Measurements from ENCODE around the gene AVEN.
A peak's percentile ranks its signal among the peaks of the same experiment; 100 is the strongest.
"Not testable (repeated sequence)": the region's sequence is repeated elsewhere in the genome, so short reads cannot be mapped to it uniquely, and the experiment has no call there.

Gene AVEN, protein sequence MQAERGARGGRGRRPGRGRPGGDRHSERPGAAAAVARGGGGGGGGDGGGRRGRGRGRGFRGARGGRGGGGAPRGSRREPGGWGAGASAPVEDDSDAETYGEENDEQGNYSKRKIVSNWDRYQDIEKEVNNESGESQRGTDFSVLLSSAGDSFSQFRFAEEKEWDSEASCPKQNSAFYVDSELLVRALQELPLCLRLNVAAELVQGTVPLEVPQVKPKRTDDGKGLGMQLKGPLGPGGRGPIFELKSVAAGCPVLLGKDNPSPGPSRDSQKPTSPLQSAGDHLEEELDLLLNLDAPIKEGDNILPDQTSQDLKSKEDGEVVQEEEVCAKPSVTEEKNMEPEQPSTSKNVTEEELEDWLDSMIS

DNA sequence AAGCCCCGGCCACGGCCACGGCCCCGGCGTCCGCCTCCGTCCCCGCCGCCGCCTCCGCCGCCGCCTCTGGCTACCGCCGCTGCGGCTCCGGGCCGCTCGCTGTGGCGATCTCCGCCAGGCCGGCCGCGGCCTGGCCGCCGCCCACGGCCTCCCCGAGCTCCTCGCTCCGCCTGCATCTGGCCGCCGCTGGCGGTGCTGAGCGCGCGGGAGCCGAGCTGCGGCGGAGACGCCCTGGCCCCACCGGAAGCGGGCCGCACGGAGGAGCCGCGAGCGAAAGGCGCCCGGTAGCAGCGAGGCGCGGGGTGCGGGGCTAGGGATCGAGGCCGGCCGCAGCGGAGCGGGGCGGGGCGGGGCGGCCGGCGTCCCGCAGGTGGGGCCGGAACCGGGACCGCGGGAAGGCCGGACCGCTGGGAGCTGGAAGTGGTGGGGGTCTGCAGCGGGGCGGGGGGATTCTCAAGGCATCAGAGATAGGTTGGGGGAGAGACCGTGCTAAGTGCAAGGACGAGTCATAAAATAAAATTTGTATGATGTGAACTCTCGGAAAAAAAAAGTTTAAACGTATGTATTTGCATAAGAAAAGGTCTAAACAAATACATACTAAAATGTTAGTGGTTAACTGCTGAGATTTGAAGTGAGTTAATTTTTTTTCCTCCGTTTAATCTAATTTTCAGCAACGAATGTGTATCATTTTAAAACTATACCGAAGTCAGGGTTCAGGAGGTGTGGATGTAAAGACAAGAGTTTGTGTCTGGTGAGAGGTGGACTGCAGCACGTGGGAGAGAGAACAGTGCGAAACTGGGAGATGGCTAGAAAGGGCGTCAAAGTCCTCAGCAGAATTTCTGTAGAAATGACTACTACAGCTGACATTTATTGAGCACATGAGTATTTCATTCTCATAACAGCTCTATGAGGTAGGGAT lies at the start of gene AVEN:
TSS of gene AVEN (minus strand) at position 334 of the 919 bp plus-strand sequence. CDS start at position 176, 158 bp downstream.
- DNase-seq (ENCODE audit: low read depth): peak; percentile 67

DNA sequence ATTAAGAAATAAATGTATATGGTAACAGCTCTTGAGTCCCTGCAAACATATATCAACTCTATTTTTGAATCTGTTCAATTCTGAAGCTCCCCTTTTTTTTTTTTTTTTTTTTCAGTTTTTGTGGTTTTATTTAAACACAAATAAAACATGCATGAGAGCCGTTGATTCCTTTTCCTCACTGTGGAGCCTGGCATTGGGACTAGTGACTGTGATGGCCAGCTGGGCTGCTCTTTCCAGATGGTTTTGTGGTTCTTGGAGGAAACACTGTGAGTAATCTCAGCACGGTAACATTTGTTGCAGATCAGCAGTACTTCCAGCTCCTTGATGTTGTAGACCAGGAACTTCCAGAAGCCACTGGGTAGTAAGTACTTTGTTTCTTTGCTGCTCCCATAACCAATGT lies 46.7 kb upstream of the AVEN start:
- DNase-seq (ENCODE audit: low read depth): peak; percentile 43

DNA sequence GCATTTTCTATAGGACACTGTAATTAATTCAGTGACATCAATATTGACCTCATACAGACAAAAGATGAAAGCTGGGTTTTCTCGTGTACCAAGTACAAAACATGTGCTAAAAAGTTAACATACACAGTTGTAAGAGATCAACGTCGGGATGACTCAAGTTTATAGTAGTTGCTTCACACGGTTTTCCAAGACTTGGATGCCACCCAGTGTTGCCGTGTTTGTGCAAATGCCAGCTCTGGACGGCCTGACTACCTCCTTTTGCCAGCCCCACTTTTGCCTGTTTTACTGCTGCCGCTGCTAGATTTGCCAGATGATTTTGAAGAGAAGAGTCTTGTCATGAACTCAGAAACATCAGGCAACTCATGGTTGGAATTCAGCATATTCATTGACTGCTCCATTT lies 45.1 kb upstream of the AVEN start:
- peak; percentile 81 for DNase-seq (ENCODE audit: low read depth)

DNA sequence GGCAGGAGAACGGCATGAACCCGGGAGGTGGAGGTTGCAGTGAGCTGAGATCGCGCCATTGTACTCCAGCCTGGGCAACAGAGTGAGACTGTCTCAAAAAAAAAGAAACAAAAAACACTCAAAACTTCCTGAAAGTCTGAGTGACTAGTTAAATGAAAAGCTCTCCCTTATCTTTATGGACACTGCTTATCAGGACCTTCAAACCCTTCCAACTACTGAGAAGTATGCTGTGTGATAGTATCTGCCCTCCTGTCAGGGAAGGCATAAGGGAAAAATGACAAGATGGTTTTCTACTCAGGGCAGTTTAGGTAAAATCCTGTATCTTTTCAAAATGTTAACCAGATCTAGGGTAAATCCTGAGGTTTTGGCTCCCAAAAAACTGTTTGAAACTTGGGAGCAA lies 40.9 kb upstream of the AVEN start:
- DNase-seq (ENCODE audit: low read depth): no peak

DNA sequence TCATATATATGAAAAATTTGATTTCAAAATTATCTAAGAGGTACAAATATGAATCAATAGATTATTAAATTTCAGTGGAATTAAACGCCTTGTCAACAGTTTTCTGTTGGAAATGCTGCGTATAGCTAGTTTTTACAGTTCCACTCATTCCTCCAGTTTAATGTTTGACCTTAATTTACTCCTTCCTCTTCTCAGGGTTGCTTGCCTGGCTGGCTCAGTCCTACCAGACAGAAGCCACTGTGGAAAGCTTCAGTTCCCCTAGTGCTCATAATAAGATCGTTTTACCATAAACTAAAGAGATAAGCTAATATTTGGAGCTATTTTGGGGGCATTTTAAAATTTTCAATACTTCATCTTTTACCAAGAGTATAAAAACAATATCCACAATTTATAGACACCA lies 39.9 kb upstream of the AVEN start:
- DNase-seq (ENCODE audit: low read depth): no peak

DNA sequence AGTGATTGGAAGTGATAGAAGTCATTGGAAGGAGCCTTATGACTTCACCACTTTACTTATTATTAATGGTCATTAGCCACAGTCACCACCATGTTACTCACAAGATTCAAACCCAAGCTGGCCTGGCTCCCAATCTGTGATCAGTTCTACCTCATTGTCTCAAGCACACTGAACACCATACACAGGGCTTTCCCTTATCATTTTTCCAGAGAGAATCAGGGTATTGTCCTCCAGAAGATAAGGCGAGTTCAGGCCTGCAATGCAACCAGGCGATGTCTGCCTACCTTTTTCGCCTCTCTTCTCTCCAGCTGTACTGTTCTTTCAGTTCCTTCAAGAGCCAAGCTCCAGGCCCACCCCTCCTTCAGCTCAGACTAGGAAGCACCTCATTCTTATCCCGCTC lies 37.8 kb upstream of the AVEN start:
- no peak for DNase-seq (ENCODE audit: low read depth)

DNA sequence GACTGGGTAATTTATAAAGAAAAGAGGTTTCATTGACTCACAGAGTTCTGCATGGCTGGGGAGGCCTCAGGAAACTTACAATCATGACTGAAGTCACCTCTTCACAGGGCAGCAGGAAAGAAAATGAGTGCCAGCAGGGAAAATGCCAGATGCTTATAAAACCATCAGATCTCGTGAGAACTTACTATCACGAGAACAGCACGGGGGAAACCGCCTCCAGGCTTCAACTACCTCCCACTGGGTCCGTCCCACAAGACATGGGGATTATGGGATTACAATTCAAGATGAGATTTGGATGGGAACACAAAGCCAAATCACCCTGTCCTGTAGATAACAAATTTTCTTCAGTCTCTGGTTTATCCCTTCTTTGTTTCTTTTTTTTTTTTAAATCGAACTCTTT lies 31.0 kb upstream of the AVEN start:
- DNase-seq (ENCODE audit: low read depth): no peak

DNA sequence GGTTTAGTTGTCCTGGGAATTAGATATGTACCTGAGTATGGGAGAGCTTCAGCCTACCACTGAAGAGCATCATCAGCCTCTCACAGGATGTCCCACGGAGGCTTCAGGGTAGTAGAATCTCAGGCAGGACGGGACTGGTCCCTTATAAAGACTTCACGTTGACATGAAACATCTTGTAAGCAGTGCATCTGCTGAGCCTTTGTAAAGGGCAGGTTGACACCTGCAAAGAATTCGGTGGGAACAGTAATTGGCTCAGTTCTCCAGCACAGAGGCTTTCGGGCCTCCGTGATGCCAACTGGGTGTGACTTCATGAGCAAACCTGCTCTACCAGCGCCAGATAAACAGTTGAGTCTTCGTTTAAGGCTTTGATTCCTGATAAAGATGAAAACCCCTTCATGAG lies 26.9 kb upstream of the AVEN start:
- no peak for DNase-seq (ENCODE audit: low read depth)

DNA sequence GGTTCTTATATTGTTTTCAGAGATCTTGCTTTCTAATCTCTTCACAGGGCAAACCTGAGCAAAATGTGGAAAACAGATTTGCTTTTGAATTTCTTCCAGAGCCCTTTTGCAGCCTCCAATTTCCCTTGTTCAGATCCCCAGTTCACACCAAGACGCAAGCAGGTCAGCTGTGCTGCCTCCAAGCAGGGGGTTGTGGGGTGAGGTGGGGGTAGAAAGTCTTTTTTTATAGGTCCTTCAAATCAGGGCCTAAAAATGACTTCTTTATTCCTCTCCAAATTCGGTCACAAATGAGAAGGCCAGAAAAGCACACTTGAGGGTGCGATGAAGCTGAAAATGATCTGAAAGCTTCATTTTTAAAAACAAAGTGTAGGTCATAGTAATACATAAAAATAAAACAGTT lies 26.3 kb upstream of the AVEN start:
- no peak for DNase-seq (ENCODE audit: low read depth)

DNA sequence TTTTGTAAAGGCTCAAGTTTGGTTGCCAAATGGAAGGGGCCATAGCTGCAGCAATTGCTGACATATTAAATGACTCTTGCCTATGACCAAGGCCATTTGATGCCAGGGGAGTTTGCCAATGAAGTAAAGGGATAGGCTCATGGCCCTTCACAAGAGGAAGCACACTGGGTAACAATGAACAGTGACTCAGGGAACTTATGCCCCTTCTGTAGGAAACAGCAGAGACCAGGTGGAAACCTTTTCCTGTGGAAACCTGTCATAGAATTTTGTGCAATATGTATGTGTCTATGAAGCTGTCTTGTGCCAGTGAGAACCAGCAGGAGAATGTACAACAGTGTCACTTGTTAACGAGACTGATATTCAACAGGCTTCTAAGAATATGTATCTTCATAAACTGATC lies 25.4 kb upstream of the AVEN start:
- no peak for DNase-seq (ENCODE audit: low read depth)

DNA sequence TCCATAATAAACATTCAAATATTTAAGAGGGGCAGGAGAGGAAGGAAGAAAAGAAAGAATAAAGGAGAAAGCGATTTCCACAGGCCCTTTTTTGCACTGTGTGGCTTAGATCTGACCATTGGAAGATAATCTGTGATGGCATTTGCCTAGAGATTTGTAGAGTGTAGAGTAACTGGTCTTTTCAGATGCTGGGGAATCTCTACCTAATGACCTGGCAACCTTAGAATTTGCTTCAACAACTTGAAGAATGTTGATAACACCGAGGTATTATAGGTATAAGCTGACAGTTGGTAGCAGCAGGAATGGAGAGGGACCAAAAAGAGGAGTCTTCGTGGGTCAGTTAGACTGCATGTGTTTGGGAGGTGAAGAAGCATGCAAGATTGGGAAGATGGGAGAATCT lies 20.9 kb upstream of the AVEN start:
- no peak for DNase-seq (ENCODE audit: low read depth)

DNA sequence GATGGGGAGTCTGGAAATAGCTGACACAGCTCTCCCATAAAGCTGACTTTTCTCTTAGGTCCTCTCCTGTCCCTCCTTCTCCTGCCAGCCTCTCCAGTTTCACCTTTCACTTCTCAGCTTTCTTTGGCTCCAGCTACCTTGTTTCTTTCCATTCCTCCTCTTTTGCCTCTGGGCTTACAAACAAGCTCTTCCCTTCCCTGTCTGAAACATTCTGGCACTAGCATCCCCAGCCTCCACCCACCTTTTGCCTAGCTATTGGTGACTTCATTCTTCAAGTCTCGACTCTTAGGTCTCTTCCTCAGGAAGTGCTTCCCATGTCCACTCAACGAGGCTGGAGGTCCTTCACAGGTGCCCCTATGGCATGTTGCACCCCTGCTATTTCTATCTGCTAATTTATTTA lies 20.5 kb upstream of the AVEN start:
- DNase-seq (ENCODE audit: low read depth): no peak

DNA sequence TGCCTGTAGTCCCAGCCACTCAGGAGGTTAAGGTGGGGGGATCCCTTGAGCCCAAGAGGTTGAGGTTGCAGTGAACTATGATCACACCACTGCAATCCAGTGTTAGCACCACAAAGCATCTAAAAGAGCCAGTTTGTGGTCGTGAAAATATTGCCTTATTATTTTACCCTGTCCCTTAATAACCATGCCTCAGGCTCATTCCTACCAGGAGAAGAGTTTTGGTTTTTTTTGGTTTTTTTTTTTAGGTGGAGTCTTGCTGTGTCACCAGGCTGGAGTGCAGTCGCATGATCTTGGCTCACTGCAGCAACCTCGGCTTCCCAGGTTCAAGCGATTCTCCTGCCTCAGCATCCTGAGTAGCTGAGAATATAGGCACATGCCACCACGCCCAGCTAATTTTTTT lies 17.9 kb upstream of the AVEN start:
- peak; percentile 82 for DNase-seq (ENCODE audit: low read depth)

DNA sequence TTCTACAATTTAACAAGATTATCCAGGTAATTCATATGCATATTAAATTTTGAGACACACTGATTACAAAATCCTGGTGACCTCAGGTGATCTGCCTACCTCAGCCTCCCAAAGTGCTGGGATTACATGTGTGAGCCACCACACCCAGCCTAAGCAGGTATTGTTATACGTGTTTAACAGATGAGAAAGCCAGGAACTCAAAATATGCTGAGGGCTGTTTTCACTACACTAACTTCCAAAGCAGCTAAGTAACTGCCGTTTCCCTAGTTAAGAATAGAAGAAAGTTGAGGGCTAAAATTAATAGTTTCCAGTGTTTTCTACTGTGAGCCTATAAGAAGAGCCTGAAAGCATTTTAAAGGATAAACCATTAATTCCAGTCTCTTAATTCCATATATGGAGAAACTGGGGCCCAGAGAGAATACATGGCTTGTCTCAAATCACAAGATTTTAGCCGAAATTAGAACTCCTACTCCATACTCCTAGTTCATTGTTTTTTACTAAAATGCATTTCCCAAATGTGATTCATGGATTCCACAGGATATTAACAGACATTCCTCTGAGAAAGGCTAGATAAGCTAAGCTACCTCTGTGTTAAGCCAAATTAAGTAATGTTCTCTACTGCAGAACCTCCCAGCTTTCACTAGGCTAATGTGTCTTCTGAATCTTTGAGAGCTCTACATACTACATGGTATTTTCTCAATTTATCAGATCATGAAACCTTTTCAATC lies 17.0 kb upstream of the AVEN start:
- peak; percentile 94 for DNase-seq (ENCODE audit: low read depth)

DNA sequence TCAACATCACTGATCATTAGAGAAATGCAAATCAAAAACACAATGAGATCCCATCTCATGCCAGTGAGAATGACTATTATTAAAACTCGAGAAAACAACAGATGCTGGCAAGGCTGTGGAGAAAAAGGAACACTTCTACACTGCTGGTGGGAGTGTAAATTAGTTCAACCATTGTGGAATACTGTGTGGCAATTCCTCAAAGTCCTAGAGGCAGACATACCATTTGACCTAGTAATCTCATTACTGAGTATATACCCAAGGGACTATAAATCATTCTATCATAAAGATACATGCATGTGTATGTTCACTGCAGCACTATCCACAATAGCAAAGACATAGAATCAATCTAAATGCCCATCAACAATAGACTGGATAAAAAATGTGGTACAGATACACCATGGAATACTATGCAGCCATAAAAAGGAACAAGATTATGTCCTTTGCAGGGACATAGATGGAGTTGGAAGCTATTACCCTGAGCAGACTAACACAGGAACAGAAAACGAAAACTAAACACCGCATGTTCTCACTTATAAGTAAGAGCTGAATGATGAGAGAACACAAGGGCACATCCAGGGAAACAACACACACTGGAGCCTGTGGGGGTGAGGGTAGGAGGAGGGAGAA lies 15.2 kb upstream of the AVEN start:
- no peak for DNase-seq (ENCODE audit: low read depth)

DNA sequence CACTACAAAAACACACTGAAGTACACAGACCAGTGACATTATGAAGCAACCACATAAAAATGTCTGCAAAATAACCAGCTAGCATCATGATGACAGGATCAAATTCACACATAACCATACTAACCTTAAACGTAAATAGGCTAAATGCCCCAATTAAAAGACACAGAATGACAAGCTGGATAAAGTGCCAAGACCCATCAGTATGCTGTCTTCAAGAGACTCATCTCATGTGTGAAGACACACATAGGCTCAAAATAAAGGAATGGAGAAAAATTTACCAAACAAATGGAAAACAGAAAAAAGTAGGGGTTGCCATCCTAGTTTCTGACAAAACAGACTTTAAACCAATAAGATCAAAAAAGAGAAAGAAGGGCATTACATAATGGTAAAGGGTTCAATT lies 11.4 kb upstream of the AVEN start:
- DNase-seq (ENCODE audit: low read depth): not testable (repeated sequence)

DNA sequence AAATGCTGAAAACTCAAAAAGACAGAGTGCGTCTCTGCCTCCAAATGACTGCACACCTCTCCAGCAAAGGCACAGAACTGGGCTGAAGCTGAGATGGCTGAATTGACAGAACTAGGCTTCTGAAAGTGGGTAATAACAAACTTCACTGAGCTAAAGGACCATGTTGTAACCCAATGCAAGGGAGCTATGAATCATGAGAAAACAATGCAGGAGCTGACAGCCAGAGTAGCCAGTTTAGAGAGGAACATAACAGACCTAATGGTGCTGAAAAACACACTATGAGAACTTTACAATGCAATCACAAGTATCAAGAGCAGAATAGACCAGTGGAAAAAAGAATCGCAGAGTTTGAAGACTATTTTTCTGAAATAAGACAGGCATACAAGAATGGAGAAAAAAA lies 10.1 kb upstream of the AVEN start:
- DNase-seq (ENCODE audit: low read depth): peak; percentile 85

DNA sequence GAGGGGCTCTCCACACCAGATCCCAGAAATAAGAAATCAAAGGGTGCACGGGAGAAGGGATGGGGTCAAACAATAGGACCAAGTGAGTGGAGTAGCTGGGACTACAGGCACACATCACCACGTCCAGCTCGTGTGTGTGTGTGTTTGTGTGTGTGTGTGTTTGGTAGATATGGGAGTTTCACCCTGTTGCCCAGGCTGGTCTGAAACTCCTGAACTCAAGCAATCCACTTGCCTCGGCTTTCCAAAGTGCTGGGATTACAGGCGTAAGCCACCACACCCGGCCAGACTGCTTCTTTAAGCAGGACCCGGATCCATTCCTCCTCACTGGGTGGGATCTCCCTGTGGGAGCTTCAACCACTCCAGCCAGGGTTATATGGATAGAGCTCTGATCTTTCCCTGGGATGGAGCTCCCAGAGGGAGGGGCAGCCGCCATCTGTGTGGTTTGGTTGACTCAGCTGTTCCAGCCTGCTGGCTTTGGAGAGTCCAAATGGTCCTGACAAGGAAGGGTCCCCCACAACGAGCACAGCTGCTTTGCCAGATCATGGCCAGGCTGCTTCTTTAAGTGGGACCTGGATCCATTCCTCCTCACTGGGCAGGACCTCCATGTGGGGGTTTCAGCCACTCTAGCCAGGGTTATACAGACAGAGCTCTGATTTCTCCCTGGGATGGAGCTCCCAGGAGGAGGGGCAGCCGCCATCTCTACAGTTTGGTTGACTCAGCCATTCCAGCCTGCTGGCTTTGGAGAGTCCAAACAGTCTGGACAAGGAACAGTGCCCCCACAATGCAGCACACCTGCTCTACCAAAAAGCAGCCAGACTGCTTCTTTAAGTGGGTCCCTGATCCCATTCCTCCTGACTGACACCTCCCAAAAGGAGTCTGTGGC lies 9.1 kb upstream of the AVEN start:
- peak; percentile 30 for DNase-seq (ENCODE audit: low read depth)

DNA sequence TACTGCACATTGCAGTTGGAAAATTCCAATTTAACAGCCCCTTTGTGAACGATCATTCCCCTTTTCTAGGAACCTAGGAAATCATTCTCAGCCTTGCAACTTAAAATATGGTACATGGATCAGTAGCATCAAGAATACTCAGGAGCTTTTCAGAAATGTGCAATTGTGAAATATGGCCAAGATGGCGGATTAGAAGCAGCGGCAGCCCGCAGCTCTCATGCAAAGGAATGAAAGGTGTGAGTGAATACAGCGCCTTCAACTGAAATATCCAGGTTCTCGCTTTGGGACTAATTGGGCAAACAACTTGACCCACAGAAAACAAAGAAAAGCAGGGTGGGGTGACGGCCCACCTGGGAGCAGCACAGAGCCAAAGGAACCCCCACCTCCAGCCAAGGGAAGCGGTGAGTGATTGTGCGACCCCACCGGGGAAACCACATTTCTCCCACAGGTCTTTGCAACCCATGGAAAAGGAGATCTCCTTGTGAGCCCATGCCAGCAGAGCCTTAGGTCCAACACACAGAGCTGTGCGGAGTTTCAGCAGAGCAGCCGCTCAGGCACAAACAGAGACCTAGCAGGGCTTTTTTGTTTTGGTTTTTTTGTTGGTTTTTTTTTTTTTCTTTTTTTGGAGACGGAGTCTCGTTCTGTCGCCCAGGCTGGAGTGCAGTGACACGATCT lies 7.6 kb upstream of the AVEN start:
- DNase-seq (ENCODE audit: low read depth): no peak

DNA sequence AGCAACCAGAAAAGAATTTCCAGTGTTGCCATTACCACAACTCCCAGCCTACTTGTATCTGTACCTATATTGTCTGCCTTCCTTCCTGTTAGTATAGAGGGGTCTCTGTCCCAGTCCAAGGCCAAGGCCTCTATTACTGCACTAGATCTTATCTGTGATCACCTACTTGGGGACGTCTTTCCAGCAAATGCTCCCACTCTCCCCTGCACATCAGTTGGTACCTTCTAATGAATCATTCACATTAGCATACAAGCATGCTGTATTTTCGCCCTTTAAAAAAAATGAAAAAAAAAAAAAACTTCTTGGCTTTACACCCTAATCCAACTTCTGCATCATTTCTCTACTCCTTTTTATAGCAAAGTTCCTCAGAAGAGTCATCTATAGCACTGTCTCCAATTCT lies 4.8 kb upstream of the AVEN start:
- no peak for DNase-seq (ENCODE audit: low read depth)

DNA sequence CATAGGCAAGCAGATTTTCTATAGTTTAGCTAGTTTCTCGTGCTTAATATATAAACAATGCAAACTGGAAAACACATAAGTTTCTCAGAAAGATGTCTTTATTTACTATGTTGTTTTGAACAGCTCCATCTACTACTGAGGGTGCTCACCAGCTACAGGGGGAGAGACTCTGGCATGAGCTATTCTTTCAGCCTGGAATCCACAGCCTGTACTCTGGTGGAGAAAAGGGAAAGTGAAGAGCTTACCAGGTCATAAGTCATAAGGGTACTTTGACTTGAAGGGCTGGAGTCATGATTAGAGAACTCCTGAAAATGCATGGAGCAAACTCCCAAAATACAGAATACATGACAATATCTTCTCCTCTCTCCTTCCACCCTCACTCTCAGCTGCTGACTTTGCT lies 4.4 kb upstream of the AVEN start:
- no peak for DNase-seq (ENCODE audit: low read depth)
